Left lobe of liver (tissue), 2 donors: ENCODE data around the gene CCDC70. TPM values are rescaled to one million over a fixed set of nuclear protein-coding genes. Genes with fewer than 3 reads are reported as not detected.
"Not testable (repeated sequence)": the region's sequence is repeated elsewhere in the genome, so short reads cannot be mapped to it uniquely, and the experiment has no call there.

ENCODE experiments used
- ATAC-seq: fragments of 200-7000 bp; cut with Tn5 transposase; one replicate; pipeline ENCODE4 v1.9.1; 2020; ENCODE audit warnings: mild to moderate bottlenecking, moderate library complexity
- DNase-seq: peaks from one replicate; pipeline ENCODE4 v3.0.0-alpha.2; 2020; ENCODE audit warnings: low spot score
- total RNA-seq: library from RNA; stranded (reverse); gene quantifications from one replicate; pipeline ENCODE4 v1.2.1, GENCODE V29; 2021
- donor health status: DM: no; HTN: no; CAD: no; lungs with moderate emphysema.
- donor health status: DM: no; HTN: yes; CAD: no.

The CCDC70 gene
- total RNA-seq, result not detected

DNA sequence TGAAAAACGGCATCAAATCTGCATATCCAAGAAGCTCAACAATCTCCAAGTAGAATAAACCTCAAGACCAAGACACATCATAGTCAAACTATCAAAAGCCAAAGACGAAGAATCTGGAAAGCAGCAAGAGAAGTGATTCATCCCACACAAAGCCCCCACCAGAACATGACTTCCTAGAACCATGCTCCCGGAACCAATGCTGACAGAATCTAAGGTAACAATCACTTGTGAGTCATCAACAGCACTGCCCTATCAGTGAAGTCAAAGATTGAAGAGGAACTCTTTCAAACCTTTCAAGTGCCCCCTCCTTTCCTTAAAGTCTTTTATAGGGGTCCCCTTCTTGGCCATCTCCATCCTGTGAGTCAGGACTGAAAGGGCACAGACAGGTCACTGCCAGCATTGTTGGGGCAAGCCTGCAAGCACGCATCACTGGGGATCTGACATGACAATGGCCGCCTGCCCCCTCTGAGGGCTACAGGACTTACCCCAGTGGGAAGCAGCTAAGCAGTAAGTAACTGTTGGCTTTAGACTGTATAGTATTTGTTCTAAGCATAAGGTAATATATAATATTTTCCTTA is at the start of gene CCDC70:
Gene CCDC70 (plus strand): TSS at position 247 of the 578 bp plus-strand sequence. CDS start 3,443 bp downstream, outside the sequence.
- no peak for ATAC-seq
- DNase-seq, result no peak

- DNase-seq (no peak), ATAC-seq (no peak)
These were observed 47.7 kb upstream of the CCDC70 start for GRCh38 chr13:51814071-51814470.

GRCh38 chr13:51814825-51815650 is 46.7 kb upstream of the CCDC70 start:
- DNase-seq (peak; percentile 74), ATAC-seq (peak; percentile 95)

DNA sequence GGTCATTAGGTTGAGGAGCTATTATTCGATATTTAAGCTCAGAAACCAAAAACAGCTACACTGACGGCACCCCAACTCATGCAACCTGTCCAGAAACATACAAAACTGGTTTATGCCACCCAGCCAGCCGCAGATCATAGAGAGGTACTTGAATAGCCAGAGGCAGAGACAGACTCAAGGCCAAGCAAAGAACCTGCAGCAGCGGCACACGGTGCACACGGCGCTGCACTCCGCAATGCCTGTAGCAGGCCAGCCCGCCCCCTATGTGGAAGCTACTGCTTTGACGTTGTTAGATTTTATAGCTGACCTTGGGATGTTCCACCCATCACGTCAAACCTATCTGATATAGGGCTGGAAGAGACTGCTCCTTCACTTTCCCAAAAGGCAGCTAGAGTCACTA is 45.9 kb upstream of the CCDC70 start:
- DNase-seq, result no peak
- ATAC-seq, result no peak

GRCh38 chr13:51816604-51817249 is 45.0 kb upstream of the CCDC70 start:
- ATAC-seq (no peak), DNase-seq (no peak)

- no peak for ATAC-seq
- no peak for DNase-seq
These were observed 44.1 kb upstream of the CCDC70 start for GRCh38 chr13:51817717-51818116.

DNA sequence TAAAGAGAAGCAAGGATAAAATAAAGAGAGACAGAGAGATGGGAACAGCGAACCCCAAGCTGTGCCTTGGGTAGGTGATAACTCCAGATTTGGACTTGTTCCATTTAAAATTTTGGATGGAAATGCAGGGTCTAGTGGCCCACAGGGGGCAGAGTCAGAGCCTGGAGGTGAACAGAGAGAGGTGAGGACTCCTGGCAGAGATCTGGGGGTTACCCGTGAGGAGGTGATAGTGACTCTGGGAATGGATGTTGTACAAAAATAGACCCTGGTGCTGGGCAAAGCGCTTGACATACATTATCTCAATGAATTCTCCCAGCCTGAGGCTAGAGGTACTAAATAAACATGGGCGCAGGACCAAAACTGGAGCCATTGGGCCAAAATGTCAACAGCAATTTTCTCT is 43.5 kb upstream of the CCDC70 start:
- DNase-seq, result no peak
- ATAC-seq, result no peak

GRCh38 chr13:51818781-51819511 is 42.8 kb upstream of the CCDC70 start:
- ATAC-seq, result no peak

GRCh38 chr13:51819544-51819943 is 42.2 kb upstream of the CCDC70 start:
- no peak for ATAC-seq
- DNase-seq, result no peak

More at GRCh38 chr13:51818781-51819511, 42.8 kb upstream of the CCDC70 start:
- DNase-seq, result no peak

DNA sequence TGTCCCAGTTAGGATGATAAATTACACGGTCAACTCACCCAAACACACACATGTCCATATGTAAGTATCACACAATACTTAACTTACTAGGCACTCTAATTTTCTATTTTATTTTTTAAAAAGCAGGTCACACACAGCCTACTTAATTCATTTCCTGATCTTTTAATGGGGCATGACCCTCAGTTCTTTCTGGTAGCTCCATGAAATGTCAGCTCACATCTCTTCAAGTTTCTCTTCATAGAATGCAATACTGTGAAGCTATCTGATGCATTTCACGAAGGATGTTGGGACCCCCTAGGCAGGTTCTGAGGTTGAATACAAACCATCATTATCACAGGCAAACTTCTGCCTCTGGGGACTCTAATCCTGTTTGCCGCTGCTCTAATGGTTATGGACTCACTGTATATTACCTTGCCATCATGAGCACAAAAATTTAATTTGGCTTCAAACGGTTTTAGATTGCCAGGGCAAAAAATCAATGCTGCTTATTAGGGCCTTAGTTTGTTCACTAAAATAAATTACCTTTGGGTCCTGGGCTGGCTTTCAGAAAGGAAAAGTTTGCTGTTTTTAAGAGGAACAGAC is 41.7 kb upstream of the CCDC70 start:
- ATAC-seq, result no peak
- no peak for DNase-seq

DNA sequence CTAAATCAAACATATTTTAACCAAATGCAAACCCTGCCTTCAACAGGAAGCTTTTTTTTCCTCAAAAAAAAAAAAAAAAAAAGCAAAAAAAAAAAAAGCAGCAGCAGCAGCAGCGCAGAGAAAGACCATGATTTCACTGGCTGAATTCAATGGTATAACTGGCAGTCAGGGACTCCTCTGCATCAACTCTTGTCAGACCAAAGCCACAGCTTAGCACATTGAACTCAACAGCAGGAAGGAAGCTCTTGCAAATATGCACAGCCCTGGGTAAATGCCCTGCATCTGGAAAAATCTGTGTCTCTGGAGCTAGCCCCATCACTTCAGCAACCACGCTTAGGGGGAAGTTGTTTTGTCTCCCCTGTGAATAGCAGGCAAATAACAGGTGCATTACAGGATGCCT is 40.2 kb upstream of the CCDC70 start:
- ATAC-seq (no peak), DNase-seq (no peak)

DNA sequence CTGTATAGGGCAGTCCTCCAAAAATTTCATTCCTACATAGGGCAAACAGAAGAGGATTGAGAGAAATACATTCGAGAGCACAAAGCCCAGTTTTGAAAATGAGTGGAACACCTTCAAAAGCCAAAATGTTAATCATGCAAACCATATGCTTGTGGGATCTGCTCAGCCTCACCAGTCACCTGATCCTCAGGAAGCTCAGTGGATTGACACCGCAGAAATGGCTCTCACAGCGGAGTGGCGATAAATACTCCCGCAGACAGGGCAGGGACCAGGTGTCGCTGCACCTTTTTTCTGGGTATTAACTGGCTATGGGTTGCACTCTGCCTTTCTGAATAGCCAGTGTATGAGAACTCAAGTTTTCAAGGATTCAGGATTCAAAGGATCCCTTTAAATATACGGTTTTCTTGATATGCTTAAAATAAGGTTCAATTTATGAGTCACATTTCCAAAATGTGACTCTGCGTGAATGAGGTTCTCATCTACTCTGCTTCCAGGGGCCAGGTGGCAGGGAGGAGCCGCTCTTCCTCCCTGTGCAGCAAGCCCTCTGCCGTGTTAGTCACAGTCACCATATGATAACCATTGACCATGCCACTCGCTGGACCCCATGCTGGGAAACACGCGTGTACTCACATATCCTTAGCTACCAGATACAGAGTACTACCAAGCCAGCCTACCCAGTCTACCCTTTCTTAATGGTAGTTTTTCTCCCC is 39.5 kb upstream of the CCDC70 start:
- ATAC-seq, result no peak
- no peak for DNase-seq

GRCh38 chr13:51823359-51823758 is 38.4 kb upstream of the CCDC70 start:
- ATAC-seq, result no peak

DNA sequence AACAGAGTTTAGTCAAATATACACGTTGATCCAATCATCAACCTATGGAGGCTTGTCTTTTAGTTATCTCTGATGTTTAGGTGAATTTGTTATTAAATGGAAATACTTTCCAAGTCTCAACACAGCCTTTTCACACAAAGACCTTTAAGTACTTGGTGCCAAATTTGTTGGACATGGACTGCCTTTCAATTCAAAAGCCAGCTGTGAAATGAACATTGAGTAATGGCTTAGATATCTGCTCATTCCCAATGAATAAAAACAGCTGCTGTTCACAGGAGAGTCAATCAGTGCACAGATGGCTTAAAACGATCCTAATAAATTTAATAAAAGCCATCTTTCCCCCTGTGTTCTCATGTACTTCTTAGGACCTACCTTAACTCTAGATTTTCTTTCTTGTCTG is 37.9 kb upstream of the CCDC70 start:
- ATAC-seq (no peak), DNase-seq (no peak)

More at GRCh38 chr13:51823359-51823758, 38.4 kb upstream of the CCDC70 start:
- no peak for DNase-seq

DNA sequence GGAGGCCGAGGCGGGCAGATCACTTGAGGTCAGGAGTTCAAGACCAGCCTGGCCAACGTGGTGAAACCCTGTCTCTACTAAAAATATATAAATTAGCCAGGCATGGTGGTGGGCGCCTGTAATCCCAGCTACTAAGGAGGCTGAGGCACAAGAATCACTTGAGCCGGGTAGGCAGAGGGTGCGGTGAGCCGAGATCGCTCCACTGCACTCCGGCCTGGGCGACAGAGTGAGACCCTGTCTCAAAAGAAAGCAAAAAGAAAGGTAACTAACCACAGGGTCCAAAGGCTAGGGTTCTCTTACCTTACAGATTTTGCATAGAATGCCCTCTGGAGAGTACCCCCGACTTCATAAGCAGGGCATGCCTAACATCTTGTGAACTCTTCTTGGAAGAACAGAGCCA is 37.1 kb upstream of the CCDC70 start:
- ATAC-seq, DNase-seq: not testable (repeated sequence)

- ATAC-seq, result no peak
- DNase-seq, result no peak
These were observed 36.6 kb upstream of the CCDC70 start for GRCh38 chr13:51825165-51825592.

DNA sequence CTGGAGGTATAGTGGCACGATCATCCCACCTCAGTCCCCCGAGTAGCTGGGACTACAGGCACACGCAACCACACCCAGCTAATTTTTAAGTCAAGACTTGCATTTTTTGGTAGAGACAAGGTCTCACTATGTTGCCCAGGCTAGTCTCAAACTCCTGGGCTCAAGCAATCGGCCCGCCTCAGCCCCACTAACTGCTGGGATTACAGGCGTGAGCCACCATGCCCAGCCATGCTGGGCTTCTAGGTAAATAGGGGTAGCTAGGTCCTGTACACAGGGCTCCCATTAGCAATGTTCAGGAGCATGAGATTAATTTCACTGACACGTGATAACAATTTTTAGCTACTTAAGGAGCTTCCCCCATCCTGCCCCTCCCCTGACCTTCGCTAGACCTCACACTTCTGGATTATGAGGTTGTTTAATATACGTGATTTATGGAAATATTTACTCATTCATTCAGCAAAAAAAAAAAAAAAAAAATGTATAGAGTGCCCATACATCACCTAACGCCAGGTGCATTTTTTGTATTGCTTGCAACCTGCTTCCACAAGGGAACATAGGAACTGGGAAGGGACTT is 36.0 kb upstream of the CCDC70 start:
- DNase-seq, result no peak
- ATAC-seq, result no peak

DNA sequence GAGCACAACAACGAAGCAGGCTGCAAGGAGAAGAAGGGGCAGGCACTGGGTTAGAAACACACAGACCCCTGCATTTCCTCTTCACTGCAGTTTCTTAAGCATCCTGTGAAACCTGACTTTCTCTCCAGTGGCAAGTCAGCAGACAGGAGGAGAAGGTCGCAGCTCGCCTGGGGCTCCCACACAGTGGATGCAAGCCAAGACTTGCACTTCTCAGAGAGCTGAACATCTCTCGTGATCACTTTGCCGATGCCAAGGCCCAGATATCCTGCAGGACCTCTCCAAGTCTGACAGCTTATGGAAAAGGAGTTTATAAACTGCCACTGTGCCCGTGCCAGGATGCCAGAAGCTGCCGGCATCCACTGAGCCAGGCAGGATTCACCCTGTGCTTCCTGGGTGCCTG is 35.2 kb upstream of the CCDC70 start:
- DNase-seq (no peak), ATAC-seq (no peak)

- DNase-seq, result no peak
- ATAC-seq, result no peak
These were observed 34.5 kb upstream of the CCDC70 start for GRCh38 chr13:51827254-51827653.
